SK-N-MC (cell line): ENCODE measurements around the gene MRPL41.
"Not testable (repeated sequence)": the region's sequence is repeated elsewhere in the genome, so short reads cannot be mapped to it uniquely, and the experiment has no call there.

Source experiments
- DNase-seq: peaks from one replicate; pipeline ENCODE4 v3.0.0-alpha.2; 2011; ENCODE audit warnings: low read depth, low spot score
- H3K27ac ChIP-seq: fragments of 200-600 bp; sonication (generic); 2 replicates; pipeline ENCODE4 v1.5.1; 2016; ENCODE audit warnings: mixed run types
- H3K36me3 ChIP-seq: fragments of 200-600 bp; sonication (generic); 2 replicates; pipeline ENCODE4 v1.6.1; 2017; ENCODE audit warnings: antibody characterized with exemption, low read length, mixed read lengths; ENCODE audit not compliant: insufficient read depth
- H3K4me3 ChIP-seq: fragments of 200-600 bp; sonication (generic); 2 replicates; pipeline ENCODE4 v1.5.1; 2016
- H3K9ac ChIP-seq: fragments of 200-600 bp; sonication (generic); 2 replicates; pipeline ENCODE4 v1.8.0; 2017; ENCODE audit warnings: mixed run types, mixed read lengths; ENCODE audit not compliant: insufficient read length
- H3K9me3 ChIP-seq: fragments of 200-600 bp; sonication (generic); 2 replicates; pipeline ENCODE4 v1.6.1; 2017; ENCODE audit warnings: low read depth, mild to moderate bottlenecking, antibody characterized with exemption, low read length, moderate library complexity, mixed read lengths
- EZH2 ChIP-seq: fragments of 200-600 bp; sonication (generic); IDR thresholded peaks from one replicate; pipeline ENCODE4 v1.6.1; 2017; ENCODE audit warnings: antibody characterized with exemption
- FOXP2 ChIP-seq: optimal IDR thresholded peaks from 2 replicates; pipeline ENCODE3; 2011; ENCODE audit warnings: mild to moderate bottlenecking, moderate library complexity; ENCODE audit not compliant: insufficient read depth; ENCODE audit errors: extremely low read length, control extremely low read depth
- POLR2AphosphoS5 ChIP-seq: IDR thresholded peaks from 2 replicates; pipeline ENCODE4 v1.6.1; 2012; ENCODE audit warnings: mild to moderate bottlenecking, low read depth, low read length, borderline replicate concordance

The MRPL41 gene

GRCh38 chr9:137511758-137512463 is 39.8 kb upstream of the MRPL41 start:
- no peak overlapping the region for H3K27ac ChIP-seq
- H3K36me3 ChIP-seq, result no peaks in the 10 kb centered on the region
- no peak overlapping the region for H3K4me3 ChIP-seq
- TF ChIP-seq FOXP2, result no peak
- no peak for TF ChIP-seq EZH2
- TF ChIP-seq POLR2AphosphoS5, result no peak
- DNase-seq, result no peak
- H3K9me3 ChIP-seq, result no peaks in the 10 kb centered on the region
- H3K9ac ChIP-seq, result no peak overlapping the region

- not testable (repeated sequence) for H3K4me3 ChIP-seq, H3K9me3 ChIP-seq, DNase-seq, H3K27ac ChIP-seq, H3K9ac ChIP-seq, H3K36me3 ChIP-seq
These were observed 38.5 kb upstream of the MRPL41 start for GRCh38 chr9:137513136-137513535.

- not testable (repeated sequence) for H3K9me3 ChIP-seq, H3K36me3 ChIP-seq, H3K27ac ChIP-seq, DNase-seq, H3K4me3 ChIP-seq, H3K9ac ChIP-seq
These were observed 37.7 kb upstream of the MRPL41 start for GRCh38 chr9:137513801-137514570.

DNA sequence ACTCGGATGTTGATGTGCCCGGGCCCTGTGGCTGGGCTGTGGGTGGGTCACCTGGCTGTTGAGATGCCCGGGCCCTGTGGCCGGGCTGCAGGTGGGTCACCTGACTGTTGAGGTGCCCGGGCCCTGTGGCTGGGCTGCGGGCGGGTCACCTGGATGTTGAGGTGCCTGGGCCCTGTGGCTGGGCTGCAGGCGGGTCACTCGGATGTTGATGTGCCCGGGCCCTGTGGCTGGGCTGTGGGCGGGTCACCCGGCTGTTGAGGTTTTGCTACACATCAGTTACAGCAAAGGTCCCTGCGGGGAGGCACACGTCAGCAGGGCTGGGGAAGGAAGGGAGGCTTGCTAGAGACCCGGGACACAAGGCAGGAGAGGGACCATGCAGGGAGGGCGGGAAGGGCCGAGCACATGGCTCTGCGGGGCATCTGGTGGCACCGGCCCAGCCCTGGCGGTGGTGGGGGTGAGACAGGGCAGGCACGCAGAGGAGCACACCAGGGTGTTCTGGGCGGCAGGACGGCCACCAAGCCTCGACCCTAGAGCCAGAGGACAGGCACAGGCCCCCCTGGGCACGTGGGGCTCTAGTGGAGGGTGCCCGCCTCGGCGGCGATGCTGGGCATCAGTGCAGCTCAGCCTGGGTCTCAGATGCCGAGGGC is 36.9 kb upstream of the MRPL41 start:
- no peak overlapping the region for H3K27ac ChIP-seq
- H3K9me3 ChIP-seq, result no peaks in the 10 kb centered on the region
- no peaks in the 10 kb centered on the region for H3K36me3 ChIP-seq
- H3K9ac ChIP-seq, result no peak overlapping the region
- no peak for TF ChIP-seq FOXP2
- no peak for TF ChIP-seq EZH2
- TF ChIP-seq POLR2AphosphoS5, result no peak
- H3K4me3 ChIP-seq, result no peak overlapping the region
- no peak for DNase-seq

- DNase-seq, result no peak
- Histone ChIP-seq H3K9ac (no peak overlapping the region), H3K9me3 (no peaks in the 10 kb centered on the region), H3K36me3 (no peaks in the 10 kb centered on the region), H3K4me3 (no peak overlapping the region), H3K27ac (no peak overlapping the region)
- TF ChIP-seq POLR2AphosphoS5 (no peak), FOXP2 (no peak), EZH2 (no peak)
These were observed 36.3 kb upstream of the MRPL41 start for GRCh38 chr9:137515338-137515724.

GRCh38 chr9:137516144-137516917 is 35.3 kb upstream of the MRPL41 start:
- no peak overlapping the region for H3K4me3 ChIP-seq
- no peaks in the 10 kb centered on the region for H3K36me3 ChIP-seq
- H3K27ac ChIP-seq, result no peak overlapping the region
- TF ChIP-seq FOXP2, result no peak
- no peak for TF ChIP-seq EZH2
- no peak for TF ChIP-seq POLR2AphosphoS5
- no peak overlapping the region for H3K9ac ChIP-seq
- DNase-seq, result no peak
- H3K9me3 ChIP-seq, result no peaks in the 10 kb centered on the region

- not testable (repeated sequence) for H3K36me3 ChIP-seq, H3K9ac ChIP-seq, H3K27ac ChIP-seq, DNase-seq, H3K4me3 ChIP-seq, H3K9me3 ChIP-seq
These were observed 32.8 kb upstream of the MRPL41 start for GRCh38 chr9:137518661-137519459.

DNA sequence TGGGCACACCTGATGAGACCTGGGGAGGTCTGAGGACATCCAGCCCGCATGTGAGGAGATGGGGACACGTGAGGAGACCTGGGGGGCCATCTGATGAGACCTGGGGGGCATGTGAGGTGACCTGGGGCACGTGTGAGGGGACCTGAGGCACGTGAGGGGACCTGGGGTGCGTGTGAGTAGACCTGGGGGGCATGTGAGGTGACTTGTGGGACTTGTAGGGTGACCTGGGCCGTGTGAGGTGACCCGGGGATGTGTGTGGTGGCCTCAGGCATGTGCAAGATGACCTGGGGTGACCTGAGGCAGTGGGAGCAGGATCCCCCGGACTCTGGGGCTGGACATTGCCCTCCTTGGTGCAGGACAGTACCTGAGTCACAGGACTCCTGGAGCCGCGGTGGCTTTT is 32.1 kb upstream of the MRPL41 start:
- no peaks in the 10 kb centered on the region for H3K9me3 ChIP-seq
- DNase-seq, result no peak
- no peaks in the 10 kb centered on the region for H3K36me3 ChIP-seq
- no peak overlapping the region for H3K27ac ChIP-seq
- no peak for TF ChIP-seq EZH2
- no peak for TF ChIP-seq FOXP2
- no peak overlapping the region for H3K9ac ChIP-seq
- H3K4me3 ChIP-seq, result no peak overlapping the region
